HS-27A (cell line): ENCODE results near the gene ZBTB47.

Experiments
- DNase-seq: peaks from one replicate; pipeline ENCODE4 v3.0.0-alpha.2; 2012; ENCODE audit warnings: low read depth, missing footprints

ZBTB47 gene

GRCh38 chr3:42712688-42713372, 59.3 kb downstream of the ZBTB47 start:
- no peak for DNase-seq

- no peak for DNase-seq
These were observed 60.2 kb downstream of the ZBTB47 start for GRCh38 chr3:42713747-42714146.

DNA sequence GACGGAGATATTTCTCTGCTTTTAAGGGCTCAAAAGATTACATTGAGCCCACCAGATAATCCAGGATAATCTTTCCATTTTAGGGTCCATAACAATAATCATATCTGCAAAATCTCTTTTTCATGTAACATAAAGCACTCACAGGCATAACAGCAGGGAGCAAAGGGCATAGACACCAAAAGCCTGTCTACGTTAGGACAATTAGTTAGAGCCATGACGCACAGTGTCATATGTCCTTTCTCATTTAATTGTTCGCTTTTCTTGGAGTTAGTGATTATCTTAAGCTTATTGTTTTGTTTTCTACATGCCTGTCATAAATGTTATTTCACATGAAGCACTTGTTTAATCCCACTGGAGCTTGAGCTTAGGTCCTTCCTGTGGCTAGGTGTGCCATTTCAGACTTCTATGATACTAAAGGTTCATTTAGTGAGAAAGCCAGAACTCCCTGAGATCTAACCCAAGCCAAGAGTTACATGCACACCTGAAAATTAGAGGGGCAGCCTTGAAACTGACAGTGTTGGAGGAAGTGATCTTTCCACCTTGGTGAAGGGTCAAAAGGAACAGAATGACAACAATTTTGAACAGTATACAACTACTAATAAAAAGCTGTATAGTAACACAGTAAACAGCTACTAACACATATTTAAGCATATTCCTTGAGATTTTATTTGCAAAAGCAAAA, 60.8 kb downstream of the ZBTB47 start:
- DNase-seq: no peak
